A673 (cell line): ENCODE data around the gene ATP1A1.

Experiments
- EZH2 ChIP-seq: fragments of 200-600 bp; sonication (generic); IDR thresholded peaks from 2 replicates; pipeline ENCODE4 v1.6.1; 2017; ENCODE audit warnings: borderline replicate concordance, low read depth, mild to moderate bottlenecking, mixed read lengths, antibody characterized with exemption, low read length; ENCODE audit not compliant: poor library complexity, severe bottlenecking
- TF ChIP-seq, protein P1 (sequence below): fragments of 300-800, 200-600 bp; sonication (generic); conservative IDR thresholded peaks from 2 replicates; pipeline ENCODE4 v1.5.1; 2017; ENCODE audit warnings: low read depth, mild to moderate bottlenecking, antibody characterized with exemption, low read length, moderate library complexity, mixed read lengths

DNA sequence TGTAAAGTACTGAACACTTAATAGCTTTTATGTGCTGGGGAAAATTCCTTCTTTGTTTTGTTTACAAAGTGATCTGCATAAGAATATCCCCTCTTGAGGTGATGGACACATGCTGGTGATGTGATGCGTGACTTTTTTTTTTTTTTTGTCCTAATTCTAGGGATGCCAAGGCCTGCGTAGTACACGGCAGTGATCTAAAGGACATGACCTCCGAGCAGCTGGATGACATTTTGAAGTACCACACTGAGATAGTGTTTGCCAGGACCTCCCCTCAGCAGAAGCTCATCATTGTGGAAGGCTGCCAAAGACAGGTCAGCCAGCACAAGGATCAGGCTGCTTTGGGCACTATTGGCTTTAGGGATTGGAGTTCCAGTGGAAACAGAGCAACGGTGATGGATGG is 24.7 kb downstream of the ATP1A1 start:
- TF ChIP-seq, protein P1, sequence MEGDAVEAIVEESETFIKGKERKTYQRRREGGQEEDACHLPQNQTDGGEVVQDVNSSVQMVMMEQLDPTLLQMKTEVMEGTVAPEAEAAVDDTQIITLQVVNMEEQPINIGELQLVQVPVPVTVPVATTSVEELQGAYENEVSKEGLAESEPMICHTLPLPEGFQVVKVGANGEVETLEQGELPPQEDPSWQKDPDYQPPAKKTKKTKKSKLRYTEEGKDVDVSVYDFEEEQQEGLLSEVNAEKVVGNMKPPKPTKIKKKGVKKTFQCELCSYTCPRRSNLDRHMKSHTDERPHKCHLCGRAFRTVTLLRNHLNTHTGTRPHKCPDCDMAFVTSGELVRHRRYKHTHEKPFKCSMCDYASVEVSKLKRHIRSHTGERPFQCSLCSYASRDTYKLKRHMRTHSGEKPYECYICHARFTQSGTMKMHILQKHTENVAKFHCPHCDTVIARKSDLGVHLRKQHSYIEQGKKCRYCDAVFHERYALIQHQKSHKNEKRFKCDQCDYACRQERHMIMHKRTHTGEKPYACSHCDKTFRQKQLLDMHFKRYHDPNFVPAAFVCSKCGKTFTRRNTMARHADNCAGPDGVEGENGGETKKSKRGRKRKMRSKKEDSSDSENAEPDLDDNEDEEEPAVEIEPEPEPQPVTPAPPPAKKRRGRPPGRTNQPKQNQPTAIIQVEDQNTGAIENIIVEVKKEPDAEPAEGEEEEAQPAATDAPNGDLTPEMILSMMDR, result no peak
- TF ChIP-seq EZH2, result no peak
